ENCODE results near the gene STARD9.

DNA sequence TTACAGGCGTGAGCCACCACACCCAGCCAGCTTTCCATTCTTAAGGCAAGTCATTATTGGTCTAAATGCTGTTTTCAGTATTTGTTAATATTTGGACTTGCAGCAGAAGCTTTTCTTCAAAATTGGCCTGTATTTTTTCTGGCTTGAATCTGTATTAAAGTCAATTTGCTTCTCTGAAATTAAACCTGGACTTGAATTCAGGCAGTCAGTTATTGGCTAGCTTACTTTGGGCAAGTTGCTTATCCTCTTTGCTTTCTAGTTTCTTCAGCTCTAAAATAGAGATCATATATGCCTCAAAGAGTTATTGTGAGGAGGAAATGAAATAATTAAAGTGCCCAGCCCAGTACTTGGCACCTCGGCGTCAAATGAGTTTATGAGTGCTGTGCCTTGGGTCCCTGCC lies 17.3 kb downstream of the STARD9 start:
- TF ChIP-seq EZH2 (IDR thresholded peaks at IDR 0.05) (no peak), RAD21 (IDR thresholded peaks at IDR 0.05; ENCODE audit: low read depth) (no peak), EZH2phosphoT487 (IDR thresholded peaks at IDR 0.05; ENCODE audit: borderline replicate concordance) (no peak), JUND (IDR thresholded peaks at IDR 0.05) (no peak), YY1 (IDR thresholded peaks at IDR 0.05; ENCODE audit: extremely low read depth, insufficient replicate concordance, low read depth, low read length) (no peak), ZNF274 (IDR thresholded peaks at IDR 0.05; ENCODE audit: low read depth, low read length) (no peak), POLR2AphosphoS5 (IDR thresholded peaks at IDR 0.05; ENCODE audit: low read depth, low read length) (no peak), POLR2A (IDR thresholded peaks at IDR 0.05; ENCODE audit: borderline replicate concordance, extremely low read depth, insufficient read depth, insufficient read length) (no peak), TCF7L2 (IDR thresholded peaks at IDR 0.05; ENCODE audit: borderline replicate concordance, extremely low read depth, insufficient read depth, insufficient read length) (no peak)
- TF ChIP-seq, protein P1, sequence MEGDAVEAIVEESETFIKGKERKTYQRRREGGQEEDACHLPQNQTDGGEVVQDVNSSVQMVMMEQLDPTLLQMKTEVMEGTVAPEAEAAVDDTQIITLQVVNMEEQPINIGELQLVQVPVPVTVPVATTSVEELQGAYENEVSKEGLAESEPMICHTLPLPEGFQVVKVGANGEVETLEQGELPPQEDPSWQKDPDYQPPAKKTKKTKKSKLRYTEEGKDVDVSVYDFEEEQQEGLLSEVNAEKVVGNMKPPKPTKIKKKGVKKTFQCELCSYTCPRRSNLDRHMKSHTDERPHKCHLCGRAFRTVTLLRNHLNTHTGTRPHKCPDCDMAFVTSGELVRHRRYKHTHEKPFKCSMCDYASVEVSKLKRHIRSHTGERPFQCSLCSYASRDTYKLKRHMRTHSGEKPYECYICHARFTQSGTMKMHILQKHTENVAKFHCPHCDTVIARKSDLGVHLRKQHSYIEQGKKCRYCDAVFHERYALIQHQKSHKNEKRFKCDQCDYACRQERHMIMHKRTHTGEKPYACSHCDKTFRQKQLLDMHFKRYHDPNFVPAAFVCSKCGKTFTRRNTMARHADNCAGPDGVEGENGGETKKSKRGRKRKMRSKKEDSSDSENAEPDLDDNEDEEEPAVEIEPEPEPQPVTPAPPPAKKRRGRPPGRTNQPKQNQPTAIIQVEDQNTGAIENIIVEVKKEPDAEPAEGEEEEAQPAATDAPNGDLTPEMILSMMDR (IDR thresholded peaks at IDR 0.05 in 2 of 3, conservative IDR thresholded peaks at IDR 0.05 in 1 of 3; ENCODE audit: borderline replicate concordance in 1 of 3, insufficient read depth in 1 of 3, low read depth in 2 of 3, low read length in 2 of 3), result no peak
- TF ChIP-seq, protein P2, sequence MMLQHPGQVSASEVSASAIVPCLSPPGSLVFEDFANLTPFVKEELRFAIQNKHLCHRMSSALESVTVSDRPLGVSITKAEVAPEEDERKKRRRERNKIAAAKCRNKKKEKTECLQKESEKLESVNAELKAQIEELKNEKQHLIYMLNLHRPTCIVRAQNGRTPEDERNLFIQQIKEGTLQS (IDR thresholded peaks at IDR 0.05), result no peak
